T47D (cell line): ENCODE results near the gene DOCK9.
"Not testable (repeated sequence)": the region's sequence is repeated elsewhere in the genome, so short reads cannot be mapped to it uniquely, and the experiment has no call there.

Experiments
- DNase-seq, 2 experiments: peaks; one replicate each; pipeline versions ENCODE4 v3.0.0 to v3.0.0-alpha.2; 2011 to 2012; ENCODE audit warnings: low read depth in 1 of 2, low spot score in 1 of 2
- JUND ChIP-seq: IDR thresholded peaks from 2 replicates; pipeline ENCODE4 v1.6.1; 2012; ENCODE audit warnings: low read depth
- in situ Hi-C: cut with HindIII; loops from 2 replicates; pipeline ENCODE4 v1.10.0; 2016; ENCODE audit warnings: low sequenced_read_pairs, low pct_unique_long_range_greater_than_20kb

DOCK9 gene

DNA sequence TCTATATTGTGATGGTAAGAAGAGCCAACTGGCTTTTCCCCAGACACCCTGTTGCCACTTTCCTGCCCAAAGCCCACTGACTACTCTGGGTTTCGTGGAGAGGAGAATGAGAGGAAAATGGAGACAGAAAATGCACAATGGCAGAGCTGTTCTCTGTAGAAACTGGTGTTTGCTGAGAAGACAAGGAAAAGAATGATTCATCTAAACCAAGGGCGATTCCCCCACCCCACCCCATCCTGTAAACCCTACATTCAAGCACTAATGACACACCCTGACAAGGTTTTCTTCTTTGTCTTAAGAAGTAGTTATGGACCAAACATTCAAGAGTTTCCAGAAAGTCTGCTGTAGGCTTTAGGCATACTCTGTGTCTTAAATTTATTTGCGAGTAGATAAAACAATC lies 68.8 kb downstream of the DOCK9 start:
- no peak for TF ChIP-seq JUND
- no peak for DNase-seq
- in situ Hi-C loops, result no loop called here

DNA sequence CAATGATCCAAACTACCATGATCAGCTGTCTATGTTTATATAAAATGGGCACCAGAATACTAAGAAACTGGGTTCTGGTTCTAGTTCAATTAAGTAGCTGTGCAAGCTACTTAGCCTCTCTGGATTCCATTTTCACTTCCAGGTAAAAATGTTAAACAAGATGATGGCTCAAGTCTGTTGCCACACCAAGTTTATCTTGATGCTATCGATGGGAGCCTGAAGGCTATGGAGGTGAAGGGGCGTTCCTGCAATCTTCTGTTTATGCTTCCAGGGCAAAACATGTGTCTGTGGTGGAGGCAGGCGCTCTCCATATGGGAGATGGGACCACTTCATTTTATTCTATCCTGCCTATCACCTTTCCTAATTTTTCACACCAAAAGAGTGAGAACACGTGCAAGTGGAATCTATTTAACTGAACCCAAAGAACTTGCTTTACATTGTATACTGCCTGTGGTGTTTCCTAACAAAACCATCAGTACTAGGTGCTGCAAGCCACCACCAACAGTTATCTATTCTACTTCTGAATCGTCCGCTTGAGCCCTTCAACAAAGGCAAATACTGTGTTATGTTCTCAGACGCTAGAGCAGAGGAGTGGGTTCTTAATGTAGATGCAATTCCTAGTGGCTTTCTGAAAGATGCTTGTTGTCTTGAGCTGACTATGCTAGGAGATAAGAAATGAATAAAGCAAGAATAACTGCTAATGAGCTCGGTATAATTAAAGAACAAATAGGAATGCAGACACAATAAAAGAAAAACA lies 70.9 kb downstream of the DOCK9 start:
- in situ Hi-C loops, result no loop called here
- TF ChIP-seq JUND, result no peak
- DNase-seq, result no peak

DNA sequence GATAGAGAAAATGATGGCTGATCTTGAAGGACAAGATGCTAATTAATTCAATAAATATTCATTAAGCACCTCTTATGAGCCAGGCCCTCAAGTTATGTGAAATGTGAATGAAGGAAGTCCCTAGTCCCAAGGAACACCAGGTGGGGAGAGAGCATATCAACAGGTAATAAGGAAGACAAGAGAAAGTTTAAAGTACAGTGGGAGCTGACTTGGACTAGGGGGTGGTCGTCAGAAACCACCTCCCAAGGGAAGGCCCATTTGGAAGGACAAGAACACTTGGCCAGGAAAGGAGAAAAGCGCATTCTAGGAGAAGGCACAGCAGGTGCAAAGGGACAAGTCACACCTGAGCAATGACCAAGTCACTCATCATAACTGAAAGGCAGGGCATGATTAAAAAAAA lies 72.7 kb downstream of the DOCK9 start:
- in situ Hi-C loops, result no loop called here
- no peak for DNase-seq
- no peak for TF ChIP-seq JUND

DNA sequence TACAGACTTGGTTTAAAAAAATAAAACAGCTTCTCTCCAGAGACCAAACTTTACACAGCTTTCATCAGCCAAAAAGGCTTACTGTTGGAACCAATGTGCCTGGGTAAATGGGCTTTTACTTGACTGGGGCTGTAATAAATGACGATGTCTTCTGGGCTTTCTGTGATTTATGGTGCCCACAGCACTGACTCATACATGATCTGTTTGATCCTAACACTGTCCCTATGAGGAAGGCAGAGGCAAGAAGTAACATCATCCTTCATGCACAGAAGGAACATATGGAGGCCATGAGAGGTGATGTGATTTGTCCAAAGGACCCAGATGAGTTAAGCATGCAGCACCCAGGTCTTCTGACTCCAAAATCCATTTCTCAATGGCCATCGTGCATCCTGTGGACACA lies 77.4 kb downstream of the DOCK9 start:
- DNase-seq, result no peak
- in situ Hi-C loops, result no loop called here
- no peak for TF ChIP-seq JUND

DNA sequence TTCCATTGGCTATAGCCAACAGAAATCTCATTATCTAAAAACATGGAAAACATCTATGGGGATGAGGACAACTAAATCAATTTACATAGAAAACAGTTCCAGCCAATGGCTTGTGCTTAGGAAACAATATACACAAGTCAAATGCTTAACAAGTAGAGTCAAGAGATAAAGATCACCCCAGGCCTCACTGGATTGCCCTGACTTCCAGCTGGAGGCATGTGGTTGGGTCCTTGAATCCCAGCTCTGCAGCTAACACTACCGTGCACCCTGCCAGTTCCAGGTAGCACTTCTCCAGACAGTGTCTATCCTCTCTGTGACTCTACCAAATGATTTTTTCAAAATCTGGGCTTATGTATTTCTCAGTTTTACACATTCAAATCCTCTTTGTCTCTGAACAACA lies 80.2 kb downstream of the DOCK9 start:
- TF ChIP-seq JUND, result no peak
- in situ Hi-C loops, result no loop called here
- no peak for DNase-seq

DNA sequence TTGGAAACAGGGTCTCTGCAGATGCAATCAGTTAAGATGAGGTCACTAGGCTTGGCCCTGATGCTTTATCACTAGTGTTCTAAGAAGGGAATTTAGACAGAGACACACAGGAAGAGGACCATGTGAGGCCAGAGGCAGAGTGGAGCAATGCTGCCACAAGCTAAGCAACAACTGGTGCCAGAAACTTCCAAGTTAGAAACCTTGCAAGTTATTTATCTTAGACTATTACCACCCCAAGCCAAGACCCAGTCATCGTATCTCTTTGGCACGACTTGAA lies 81.1 kb downstream of the DOCK9 start:
- no peak for DNase-seq
- in situ Hi-C loops, result no loop called here
- no peak for TF ChIP-seq JUND

DNA sequence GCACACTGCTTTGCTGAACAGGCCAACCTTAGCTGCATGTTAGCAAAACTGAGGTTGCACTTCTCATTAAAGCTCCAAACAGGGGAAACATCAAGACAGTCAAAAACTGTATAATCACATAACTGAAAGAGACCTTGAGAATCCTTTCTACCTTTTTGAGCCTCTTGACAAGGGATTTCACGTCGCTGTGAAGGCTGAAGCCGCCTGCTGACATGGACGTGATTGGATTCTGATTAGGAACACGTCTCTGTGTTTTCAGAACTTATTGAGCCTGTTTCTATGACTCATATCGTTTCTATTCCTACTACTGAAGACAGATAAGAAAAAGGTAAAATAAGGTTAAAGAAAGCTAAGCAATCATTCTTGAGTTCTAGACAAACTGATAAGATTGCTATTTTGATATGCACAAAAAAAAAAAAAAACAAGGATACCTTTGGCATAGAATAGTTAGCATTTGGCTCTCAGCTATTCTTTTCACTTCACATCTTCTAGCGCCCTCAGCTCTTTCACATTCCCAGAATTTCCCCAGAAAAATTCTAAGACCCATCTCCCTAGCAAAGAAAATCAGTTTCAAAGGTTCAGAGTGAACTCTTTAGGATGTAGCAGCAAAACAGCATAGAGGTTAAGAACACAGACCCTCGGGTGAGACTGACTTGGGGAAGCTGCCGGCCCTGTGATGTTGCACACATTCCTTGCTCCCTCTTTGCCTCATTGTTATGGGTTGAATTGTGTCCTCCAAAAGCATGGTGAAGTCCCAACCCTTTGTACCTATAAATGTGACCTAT lies 81.6 kb downstream of the DOCK9 start:
- no peak for TF ChIP-seq JUND
- in situ Hi-C loops, result no loop called here
- no peak for DNase-seq

DNA sequence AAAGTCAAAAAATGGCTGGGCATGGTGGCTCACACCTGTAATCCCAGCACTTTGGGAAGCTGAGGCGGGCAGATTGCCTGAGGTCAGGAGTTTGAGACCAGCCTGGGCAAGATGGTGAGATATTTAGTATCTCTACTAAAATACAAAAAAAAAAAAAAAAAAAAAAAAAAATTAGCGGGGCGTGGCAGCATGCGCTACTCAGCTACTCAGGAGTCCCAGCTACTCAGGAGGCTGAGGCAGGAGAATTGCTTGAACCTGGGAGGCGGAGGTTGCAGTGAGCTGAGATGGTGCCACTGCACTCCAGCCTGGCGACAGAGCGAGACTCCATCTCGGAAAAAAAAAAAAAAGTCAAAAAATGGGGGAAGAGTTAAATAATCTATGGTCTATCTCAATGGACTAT lies 83.0 kb downstream of the DOCK9 start:
- DNase-seq, in situ Hi-C loops: not testable (repeated sequence)

DNA sequence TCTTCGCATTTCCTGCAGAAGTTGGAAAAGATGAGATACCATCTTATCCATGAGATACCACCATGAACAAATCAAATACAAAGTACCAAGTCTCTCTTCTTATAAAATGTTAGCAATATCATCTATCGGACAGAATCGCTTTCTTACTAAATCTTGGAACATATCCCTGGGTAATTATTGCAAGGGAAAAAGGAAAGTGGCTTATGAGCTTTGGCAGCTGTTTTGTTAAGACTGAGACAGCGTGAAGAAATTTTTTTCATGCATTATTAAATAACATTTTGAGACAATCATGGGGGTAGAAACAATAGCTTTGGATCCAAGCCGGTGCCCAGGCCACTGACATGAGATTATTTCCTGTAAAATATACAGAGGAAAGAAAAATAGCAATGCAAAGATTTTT lies 84.5 kb downstream of the DOCK9 start:
- DNase-seq, result no peak
- in situ Hi-C loops, result no loop called here
- TF ChIP-seq JUND, result no peak

DNA sequence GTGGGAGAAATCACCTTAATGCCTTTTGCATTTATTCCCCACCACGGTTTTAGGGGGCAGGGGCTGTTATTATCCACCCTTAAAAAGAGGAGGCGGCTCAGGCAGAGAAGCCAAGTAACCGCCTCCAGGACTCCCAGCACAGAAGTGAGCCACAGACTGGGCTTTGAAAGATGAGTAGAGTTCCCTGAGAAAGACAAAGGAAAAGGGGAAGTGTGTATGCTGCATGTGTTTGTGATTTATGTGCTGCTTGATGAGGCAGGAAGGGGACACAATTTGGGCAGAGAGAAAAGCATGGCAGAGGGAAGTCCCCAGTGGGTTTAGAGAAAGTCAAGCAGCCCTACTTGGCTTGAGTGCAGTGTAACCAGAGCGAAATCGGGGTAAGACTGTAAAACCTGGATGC lies 85.0 kb downstream of the DOCK9 start:
- DNase-seq, result no peak
- in situ Hi-C loops, result no loop called here
- TF ChIP-seq JUND, result no peak

DNA sequence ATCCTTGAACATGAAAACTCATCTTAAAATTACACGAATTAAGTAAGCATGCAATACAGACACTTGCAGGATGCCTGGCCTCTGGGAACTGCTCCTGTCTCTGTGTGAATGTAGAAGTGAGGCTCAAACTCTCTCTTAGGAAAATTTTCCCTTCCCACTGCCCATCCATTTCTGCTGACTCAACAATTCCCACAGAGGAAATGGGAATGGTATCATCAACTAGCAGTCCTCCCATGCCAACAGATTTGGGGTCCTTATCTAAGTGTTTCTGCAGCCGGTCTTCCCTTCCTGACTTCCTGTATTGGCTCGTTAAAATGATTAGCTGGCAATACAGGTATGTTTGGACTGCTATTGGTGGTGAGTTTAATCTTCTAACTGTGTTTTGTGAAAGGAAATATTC lies 85.8 kb downstream of the DOCK9 start:
- no peak for DNase-seq
- TF ChIP-seq JUND, result no peak
- in situ Hi-C loops, result no loop called here

DNA sequence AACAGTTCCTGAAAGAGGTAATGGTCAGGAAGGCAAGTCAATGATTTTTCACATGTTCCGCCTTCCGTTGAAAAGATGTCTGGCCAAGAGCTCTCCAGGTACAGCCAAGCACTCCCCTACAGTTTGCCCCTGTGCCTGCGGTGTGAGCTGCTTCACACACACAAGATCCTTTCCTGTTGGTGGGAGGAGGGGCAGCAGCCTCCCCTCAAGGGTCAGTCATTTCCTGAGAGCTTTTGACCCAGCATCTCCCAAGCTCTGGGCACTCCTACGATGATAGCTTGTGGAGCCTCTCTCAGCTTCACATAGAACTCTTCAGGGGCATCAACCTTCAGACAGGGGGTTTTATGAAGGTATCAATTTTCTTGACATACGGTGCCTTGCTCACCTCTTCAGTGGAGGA lies 86.9 kb downstream of the DOCK9 start:
- in situ Hi-C loops, result no loop called here
- DNase-seq, result no peak
- TF ChIP-seq JUND, result no peak

DNA sequence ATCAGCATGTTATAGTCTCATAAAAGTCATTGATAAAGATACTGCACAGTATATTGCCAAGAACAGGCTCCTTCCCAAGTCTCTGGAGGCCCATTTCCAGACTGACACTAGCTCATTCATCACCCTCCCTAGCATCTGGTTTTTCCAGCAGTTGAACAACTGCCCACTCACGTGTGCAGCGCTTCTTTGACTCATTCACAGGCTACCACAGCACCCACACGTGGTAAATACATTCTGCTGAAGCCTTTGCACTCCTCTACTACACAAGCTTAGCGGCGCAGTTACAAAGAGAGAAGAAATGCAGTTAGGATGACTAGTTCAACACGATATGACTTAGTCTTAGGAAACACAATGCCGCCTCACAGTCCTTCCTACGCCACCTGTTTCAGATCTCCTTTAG lies 87.7 kb downstream of the DOCK9 start:
- no peak for DNase-seq
- in situ Hi-C loops, result no loop called here
- no peak for TF ChIP-seq JUND

DNA sequence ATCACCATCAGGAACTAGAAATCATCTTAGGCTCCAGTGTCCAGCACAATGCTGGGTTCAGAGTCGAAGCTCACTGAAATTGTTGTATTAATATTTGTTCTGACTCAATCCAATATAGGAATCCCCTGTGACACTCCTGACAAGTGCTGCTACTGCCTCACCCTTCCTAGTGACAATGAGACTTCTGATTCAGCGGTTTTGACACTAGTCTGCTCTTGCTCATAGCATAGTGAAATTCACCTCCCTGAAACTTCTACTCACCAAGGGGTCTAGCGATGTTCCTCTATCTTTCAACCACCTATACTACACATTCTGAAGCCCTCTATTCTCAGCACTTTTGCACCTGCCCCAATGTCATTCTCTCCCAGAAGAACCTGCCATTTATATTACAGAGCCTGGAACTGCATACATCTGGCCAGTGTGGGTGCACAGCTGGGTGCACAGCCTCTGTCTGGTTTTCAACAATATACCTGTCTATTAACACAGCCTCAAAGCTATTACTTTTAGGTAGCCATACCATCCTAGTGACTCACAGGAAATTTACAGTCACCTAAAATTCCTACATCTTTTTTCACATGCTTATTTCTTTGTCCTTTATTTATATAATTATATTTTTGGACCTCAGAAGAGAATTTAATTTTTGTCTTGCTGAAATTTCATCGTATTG lies 88.3 kb downstream of the DOCK9 start:
- in situ Hi-C loops, result no loop called here
- no peak for TF ChIP-seq JUND
- no peak for DNase-seq
